Globus pallidus (tissue), 1 donor: Measurements from ENCODE around the gene SNAPC1.

Experiments
- DNase-seq: peaks from one replicate; pipeline ENCODE4 v3.0.0-alpha.2; 2015; ENCODE audit warnings: low spot score

The SNAPC1 gene

GRCh38 chr14:61812347-61813095 lies 50.3 kb downstream of the SNAPC1 start, which contains the start of gene SYT16:
TSS of gene SYT16 (plus strand) at chr14:61812703.
- no peak for DNase-seq

- no peak for DNase-seq
Measured at GRCh38 chr14:61813096-61813606, 50.9 kb downstream of the SNAPC1 start.

DNA sequence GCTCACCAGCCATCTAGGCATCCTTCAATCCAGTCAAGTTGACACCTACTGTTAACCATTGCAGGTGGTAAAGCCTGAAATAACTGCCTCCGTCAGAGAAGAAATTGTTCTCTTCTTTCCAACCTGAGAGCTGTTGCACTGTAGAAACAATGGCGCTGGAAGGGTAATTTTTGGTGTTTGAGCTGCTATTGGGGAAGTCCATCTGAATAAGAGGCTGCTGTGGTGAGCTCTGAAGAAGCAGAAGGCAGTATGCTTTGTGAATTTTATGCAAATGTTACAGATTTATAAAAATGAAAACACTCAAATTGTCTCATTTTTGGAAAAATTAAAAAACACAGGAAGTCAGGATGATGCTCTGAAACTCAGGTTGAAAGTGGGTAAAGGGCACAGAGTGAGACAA lies 60.2 kb downstream of the SNAPC1 start:
- DNase-seq = no peak

DNA sequence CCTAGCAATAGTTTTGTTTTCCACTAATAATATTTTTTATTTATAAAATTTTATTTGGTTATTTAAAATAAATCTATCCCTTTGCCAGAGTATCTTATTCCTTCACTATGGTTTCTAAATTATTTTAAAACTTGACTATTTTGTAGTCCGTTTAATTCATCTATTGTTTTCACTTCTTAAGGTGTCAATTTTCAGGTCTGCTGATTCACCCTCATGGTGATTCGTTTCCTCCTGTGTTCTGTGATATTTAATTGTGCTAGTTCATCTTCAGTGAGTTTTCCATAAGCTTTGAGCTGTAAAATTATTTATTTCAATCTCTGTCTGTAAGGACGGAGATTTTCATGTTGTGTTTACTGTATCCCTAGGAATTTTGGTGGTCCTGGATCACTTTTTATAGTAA lies 70.6 kb downstream of the SNAPC1 start:
- no peak for DNase-seq

- DNase-seq = no peak
Measured at GRCh38 chr14:61836184-61836583, 74.0 kb downstream of the SNAPC1 start.

GRCh38 chr14:61836807-61837206 lies 74.6 kb downstream of the SNAPC1 start:
- no peak for DNase-seq

DNA sequence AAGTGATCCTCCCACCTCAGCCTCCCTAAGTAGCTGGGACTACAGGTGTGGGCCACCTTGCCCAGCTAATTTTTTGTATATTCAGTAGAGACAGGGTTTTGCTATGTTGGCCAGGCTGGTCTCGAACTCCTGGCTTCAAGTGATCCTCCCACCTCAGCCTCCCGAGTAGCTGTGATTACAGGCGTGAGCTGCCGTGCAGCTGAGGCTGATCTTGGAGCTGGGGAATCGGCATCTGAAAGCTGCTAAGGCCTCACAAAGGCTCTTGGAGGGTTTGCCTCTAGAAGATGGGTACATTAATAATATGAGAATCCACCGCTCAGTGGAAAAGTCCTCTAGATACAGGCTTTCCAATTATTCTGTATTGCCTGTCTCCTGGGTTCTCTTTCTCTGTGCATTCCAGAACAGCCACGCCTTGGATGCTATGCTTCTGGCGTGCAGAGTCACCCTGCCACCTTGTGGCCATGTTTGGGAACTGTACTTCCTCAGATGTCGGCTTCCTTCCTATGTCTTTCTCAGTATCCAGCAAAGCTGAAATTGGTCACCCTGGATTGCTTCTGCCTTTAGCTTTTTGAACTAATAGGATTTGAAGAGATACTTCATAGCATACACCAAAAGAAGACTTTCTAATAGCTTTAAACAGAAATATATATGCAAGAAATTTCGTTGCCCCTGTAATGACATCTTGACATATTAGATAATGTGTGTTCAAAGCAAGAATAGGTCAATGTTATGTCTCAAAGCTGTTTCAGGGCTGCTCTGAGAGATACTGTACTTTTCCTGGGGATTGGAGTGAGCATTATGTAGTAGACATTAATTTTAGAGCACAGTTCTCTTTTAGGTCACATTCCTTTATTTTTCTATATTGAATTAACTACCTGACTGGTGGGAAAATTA lies 75.4 kb downstream of the SNAPC1 start:
- peak; percentile 74 for DNase-seq

- no peak for DNase-seq
Measured at GRCh38 chr14:61838661-61839245, 76.5 kb downstream of the SNAPC1 start.

- no peak for DNase-seq
Measured at GRCh38 chr14:61839507-61839906, 77.3 kb downstream of the SNAPC1 start.

GRCh38 chr14:61841145-61841544 lies 78.9 kb downstream of the SNAPC1 start:
- no peak for DNase-seq
